ENCODE results near the gene NEXMIF.

DNA sequence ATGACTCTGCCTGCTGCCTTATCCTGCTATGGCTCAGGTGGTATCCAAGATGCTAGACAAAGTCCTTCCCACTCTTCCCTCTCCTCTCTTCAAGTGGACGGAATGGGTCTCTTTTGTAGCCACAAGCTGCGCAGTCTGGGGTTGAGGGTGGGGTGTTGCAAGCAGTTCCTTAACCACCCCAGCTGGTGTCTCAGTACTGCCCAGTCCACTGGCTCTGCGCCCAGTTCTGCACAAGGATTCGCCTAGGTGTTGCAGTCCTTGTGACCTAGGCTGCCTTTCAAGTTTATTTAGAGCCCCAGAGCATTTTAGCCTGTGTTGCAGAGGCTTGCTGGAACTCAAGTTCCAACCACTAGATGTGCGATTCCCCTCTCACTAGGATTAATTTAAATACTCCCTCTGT is 120.7 kb downstream of the NEXMIF start:
- TF ChIP-seq TAF1 (IDR thresholded peaks at IDR 0.05; ENCODE audit: borderline replicate concordance, insufficient read depth, low read length) (no peak), REST (IDR thresholded peaks at IDR 0.05; ENCODE audit: insufficient read depth in 1 of 2, low read depth in 2 of 2, low read length in 2 of 2) (no peak)

Measured in PFSK-1 (cell line).